Rectal smooth muscle tissue (tissue), 1 donor: Measurements from ENCODE around the gene ZCRB1.

ENCODE experiments used
- H3K27ac ChIP-seq: one replicate; pipeline ENCODE4 v1.7.0; 2013; ENCODE audit warnings: low read depth, low read length, inconsistent platforms
- H3K27me3 ChIP-seq: one replicate; pipeline ENCODE4 v1.7.0; 2013; ENCODE audit warnings: low read length; ENCODE audit not compliant: control insufficient read depth, insufficient read depth
- H3K36me3 ChIP-seq: one replicate; pipeline ENCODE4 v1.7.0; 2013; ENCODE audit warnings: low read length; ENCODE audit not compliant: control insufficient read depth, insufficient read depth
- H3K4me1 ChIP-seq: one replicate; pipeline ENCODE4 v1.7.0; 2013; ENCODE audit warnings: low read length; ENCODE audit not compliant: control insufficient read depth, insufficient read depth
- H3K4me3 ChIP-seq: one replicate; pipeline ENCODE4 v1.7.0; 2013; ENCODE audit warnings: low read length
- H3K9ac ChIP-seq: one replicate; pipeline ENCODE4 v1.7.0; 2013; ENCODE audit warnings: low read length

The ZCRB1 gene

GRCh38 chr12:42322567-42322966 lies 3.3 kb downstream of the ZCRB1 start:
- Histone ChIP-seq H3K27me3 (no peaks in the 10 kb centered on the region), H3K9ac (no peak overlapping the region), H3K36me3 (no peaks in the 10 kb centered on the region), H3K4me1 (peaks cover 5% of the 10 kb centered on the region), H3K27ac (no peak overlapping the region), H3K4me3 (no peak overlapping the region)

GRCh38 chr12:42320796-42321195 lies 5.1 kb downstream of the ZCRB1 start:
- H3K9ac ChIP-seq: no peak overlapping the region
- H3K4me1 ChIP-seq: no peaks in the 10 kb centered on the region
- H3K4me3 ChIP-seq: no peak overlapping the region
- H3K27me3 ChIP-seq: no peaks in the 10 kb centered on the region
- H3K36me3 ChIP-seq: no peaks in the 10 kb centered on the region
- H3K27ac ChIP-seq: no peak overlapping the region

- H3K9ac ChIP-seq: no peak overlapping the region
- H3K27ac ChIP-seq: no peak overlapping the region
- H3K36me3 ChIP-seq: peaks cover 3% of the 10 kb centered on the region
- no peaks in the 10 kb centered on the region for H3K4me1 ChIP-seq
- no peak overlapping the region for H3K4me3 ChIP-seq
- H3K27me3 ChIP-seq: no peaks in the 10 kb centered on the region
Observed at GRCh38 chr12:42315108-42315507, 10.8 kb downstream of the ZCRB1 start.

GRCh38 chr12:42309996-42310395 lies 15.9 kb downstream of the ZCRB1 start:
- Histone ChIP-seq H3K9ac (no peak overlapping the region), H3K36me3 (peaks cover under 1% of the 10 kb centered on the region), H3K4me3 (no peak overlapping the region), H3K27ac (no peak overlapping the region), H3K27me3 (no peaks in the 10 kb centered on the region), H3K4me1 (no peaks in the 10 kb centered on the region)

GRCh38 chr12:42308390-42308789 lies 17.5 kb downstream of the ZCRB1 start:
- Histone ChIP-seq H3K36me3 (no peaks in the 10 kb centered on the region), H3K9ac (no peak overlapping the region), H3K27me3 (no peaks in the 10 kb centered on the region), H3K4me1 (no peaks in the 10 kb centered on the region), H3K27ac (no peak overlapping the region), H3K4me3 (no peak overlapping the region)

GRCh38 chr12:42306297-42306696 lies 19.6 kb downstream of the ZCRB1 start:
- Histone ChIP-seq H3K27me3 (no peaks in the 10 kb centered on the region), H3K4me1 (no peaks in the 10 kb centered on the region), H3K27ac (no peak overlapping the region), H3K36me3 (no peaks in the 10 kb centered on the region), H3K9ac (no peak overlapping the region), H3K4me3 (no peak overlapping the region)

GRCh38 chr12:42299392-42300308 lies 26.2 kb downstream of the ZCRB1 start:
- Histone ChIP-seq H3K27ac (no peak overlapping the region), H3K36me3 (no peaks in the 10 kb centered on the region), H3K4me3 (no peak overlapping the region), H3K9ac (no peak overlapping the region), H3K4me1 (no peaks in the 10 kb centered on the region), H3K27me3 (no peaks in the 10 kb centered on the region)

GRCh38 chr12:42298887-42299286 lies 27.0 kb downstream of the ZCRB1 start:
- Histone ChIP-seq H3K36me3 (no peaks in the 10 kb centered on the region), H3K4me3 (no peak overlapping the region), H3K9ac (no peak overlapping the region), H3K27ac (no peak overlapping the region), H3K27me3 (no peaks in the 10 kb centered on the region), H3K4me1 (no peaks in the 10 kb centered on the region)

GRCh38 chr12:42296503-42297109 lies 29.3 kb downstream of the ZCRB1 start:
- Histone ChIP-seq H3K9ac (no peak overlapping the region), H3K36me3 (no peaks in the 10 kb centered on the region), H3K4me1 (no peaks in the 10 kb centered on the region), H3K4me3 (no peak overlapping the region), H3K27me3 (no peaks in the 10 kb centered on the region), H3K27ac (no peak overlapping the region)

- H3K4me1 ChIP-seq: no peaks in the 10 kb centered on the region
- H3K27me3 ChIP-seq: no peaks in the 10 kb centered on the region
- H3K9ac ChIP-seq: no peak overlapping the region
- no peak overlapping the region for H3K27ac ChIP-seq
- H3K36me3 ChIP-seq: no peaks in the 10 kb centered on the region
- no peak overlapping the region for H3K4me3 ChIP-seq
Observed at GRCh38 chr12:42291680-42292079, 34.2 kb downstream of the ZCRB1 start.

GRCh38 chr12:42288544-42288943 lies 37.4 kb downstream of the ZCRB1 start:
- Histone ChIP-seq H3K4me3 (no peak overlapping the region), H3K36me3 (no peaks in the 10 kb centered on the region), H3K4me1 (no peaks in the 10 kb centered on the region), H3K27ac (no peak overlapping the region), H3K27me3 (no peaks in the 10 kb centered on the region), H3K9ac (no peak overlapping the region)

GRCh38 chr12:42286741-42287140 lies 39.2 kb downstream of the ZCRB1 start:
- H3K27me3 ChIP-seq: no peaks in the 10 kb centered on the region
- H3K4me3 ChIP-seq: no peak overlapping the region
- H3K4me1 ChIP-seq: no peaks in the 10 kb centered on the region
- H3K27ac ChIP-seq: no peak overlapping the region
- H3K9ac ChIP-seq: no peak overlapping the region
- H3K36me3 ChIP-seq: no peaks in the 10 kb centered on the region

GRCh38 chr12:42285431-42285830 lies 40.5 kb downstream of the ZCRB1 start:
- no peak overlapping the region for H3K9ac ChIP-seq
- no peak overlapping the region for H3K27ac ChIP-seq
- H3K4me1 ChIP-seq: no peaks in the 10 kb centered on the region
- H3K27me3 ChIP-seq: no peaks in the 10 kb centered on the region
- no peak overlapping the region for H3K4me3 ChIP-seq
- H3K36me3 ChIP-seq: no peaks in the 10 kb centered on the region
